ENCODE data around the gene MOB4. TPM values are rescaled to one million over a fixed set of nuclear protein-coding genes. Genes with fewer than 3 reads are reported as not detected.
"Not testable (repeated sequence)": the region's sequence is repeated elsewhere in the genome, so short reads cannot be mapped to it uniquely, and the experiment has no call there.

The MOB4 gene
- total RNA-seq, 2 experiments from 2014 or later, result 10.8 to 17.1 TPM

GRCh38 chr2:197513915-197514314 is 2.0 kb upstream of the MOB4 start:
- ATAC-seq (no peak), DNase-seq (no peak)
- intact Hi-C loops (cut with DNase I, micrococcal nuclease), result loop anchor here in 1 of 2 experiments (2.0 kb wide), 1 partner anchor 263 kb away; no protein-coding TSS in a partner anchor
- ChIA-PET POLR2A (interaction anchor here (2.1 kb wide), 1 partner anchor 14 kb away, joined by 9 read pairs; the partner anchor contains the start of genes HSPD1 and HSPE1), CTCF (no interaction called here)
- Mint-ChIP-seq H3K4me3 (no peak overlapping the region), H3K27ac (no peak overlapping the region), H3K4me1 (peaks cover 14% of the 10 kb centered on the region), H3K36me3 (ENCODE audit: low read depth) (peaks cover 5% of the 10 kb centered on the region), H3K9me3 (ENCODE audit: low read depth) (no peaks in the 10 kb centered on the region), H3K27me3 (no peaks in the 10 kb centered on the region)

GRCh38 chr2:197514754-197515153 is 1.1 kb upstream of the MOB4 start:
- peaks cover 17% of the 10 kb centered on the region for H3K4me1 Mint-ChIP-seq
- H3K4me3 Mint-ChIP-seq, result peak overlapping the region; percentile 94
- peak overlapping the region; percentile 96 for H3K27ac Mint-ChIP-seq
- no peaks in the 10 kb centered on the region for H3K9me3 Mint-ChIP-seq (ENCODE audit: low read depth)
- DNase-seq (no peak), ATAC-seq (no peak)
- no peaks in the 10 kb centered on the region for H3K27me3 Mint-ChIP-seq
- intact Hi-C loops (cut with DNase I, micrococcal nuclease), result loop anchor here (1.0 to 5.0 kb wide), 7 partner anchors 14 to 587 kb away; partner anchors contain the start of genes COQ10B (in 2 of the 2), HSPE1 (in 2 of the 2), MARS2 (in 2 of the 2) and ANKRD44 (in 1 of the 2)
- ChIA-PET CTCF (interaction anchor here (0.9 to 3.0 kb wide), 3 partner anchors 10 to 76 kb away, joined by 3 to 11 read pairs (median 4); no protein-coding TSS in a partner anchor), POLR2A (interaction anchor here (0.9 to 2.8 kb wide), 3 partner anchors 15 to 80 kb away, joined by 3 to 23 read pairs (median 5); partner anchors contain the start of genes HSPD1, HSPE1 and SF3B1)
- H3K36me3 Mint-ChIP-seq (ENCODE audit: low read depth), result peaks cover 6% of the 10 kb centered on the region

GRCh38 chr2:197515315-197515738 is 539 bp upstream of the MOB4 start:
- Mint-ChIP-seq H3K36me3 (ENCODE audit: low read depth) (peaks cover 7% of the 10 kb centered on the region), H3K4me3 (peak overlapping the region; percentile 94), H3K4me1 (peaks cover 18% of the 10 kb centered on the region), H3K9me3 (ENCODE audit: low read depth) (peaks cover under 1% of the 10 kb centered on the region), H3K27me3 (no peaks in the 10 kb centered on the region), H3K27ac (peak overlapping the region; percentile 96)
- ChIA-PET CTCF (interaction anchor here (0.9 to 3.0 kb wide), 3 partner anchors 10 to 76 kb away, joined by 3 to 11 read pairs (median 4); no protein-coding TSS in a partner anchor), POLR2A (interaction anchor here (0.5 to 2.8 kb wide), 8 partner anchors 9 to 241 kb away, joined by 3 to 23 read pairs (median 4); partner anchors contain the start of genes HSPD1, HSPE1 and SF3B1)
- DNase-seq (no peak), ATAC-seq (no peak)
- intact Hi-C loops (cut with DNase I, micrococcal nuclease), result loop anchor here (1.0 to 5.0 kb wide), 7 partner anchors 15 to 588 kb away; partner anchors contain the start of genes COQ10B (in 2 of the 2), HSPE1 (in 2 of the 2), MARS2 (in 2 of the 2) and ANKRD44 (in 1 of the 2)

GRCh38 chr2:197516393-197516761 is 511 bp downstream of the MOB4 start:
- ChIA-PET POLR2A (interaction anchor here (0.5 to 2.8 kb wide), 9 partner anchors 8 to 63 kb away, joined by 3 to 23 read pairs (median 3); partner anchors contain the start of genes COQ10B, HSPD1 and HSPE1), CTCF (interaction anchor here (0.9 to 3.0 kb wide), 3 partner anchors 10 to 17 kb away, joined by 3 to 11 read pairs (median 4); partner anchors contain the start of gene HSPD1)
- Mint-ChIP-seq H3K27me3 (no peaks in the 10 kb centered on the region), H3K4me3 (peak overlapping the region; percentile 94), H3K9me3 (ENCODE audit: low read depth) (peaks cover 6% of the 10 kb centered on the region), H3K36me3 (ENCODE audit: low read depth) (peaks cover 14% of the 10 kb centered on the region), H3K4me1 (peaks cover 24% of the 10 kb centered on the region), H3K27ac (peak overlapping the region; percentile 91)
- intact Hi-C loops (cut with DNase I, micrococcal nuclease), result loop anchor here (1.0 to 5.0 kb wide), 4 partner anchors 81 to 589 kb away; partner anchors contain the start of genes SF3B1 (in 2 of the 2), ANKRD44 (in 1 of the 2), MARS2 (in 1 of the 2) and PGAP1 (in 1 of the 2)
- DNase-seq (peak; percentile 47), ATAC-seq (peak; percentile 3)

GRCh38 chr2:197517150-197517549 is 1.3 kb downstream of the MOB4 start:
- Mint-ChIP-seq H3K27me3 (no peaks in the 10 kb centered on the region), H3K9me3 (ENCODE audit: low read depth) (peaks cover 6% of the 10 kb centered on the region), H3K36me3 (ENCODE audit: low read depth) (peaks cover 19% of the 10 kb centered on the region), H3K27ac (peak overlapping the region; percentile 91), H3K4me3 (peak overlapping the region; percentile 94), H3K4me1 (peaks cover 27% of the 10 kb centered on the region)
- CTCF ChIA-PET, result interaction anchor here (0.9 to 3.0 kb wide), 3 partner anchors 11 to 18 kb away, joined by 3 to 11 read pairs (median 4); partner anchors contain the start of gene HSPD1
- ATAC-seq (no peak), DNase-seq (no peak)
- intact Hi-C loops (cut with DNase I, micrococcal nuclease), result loop anchor here (5.0 kb wide), 3 partner anchors 190 to 590 kb away; partner anchors contain the start of genes ANKRD44 (in 1 of the 2), MARS2 (in 1 of the 2) and PGAP1 (in 1 of the 2)
- POLR2A ChIA-PET, result interaction anchor here (0.8 to 2.8 kb wide), 3 partner anchors 11 to 19 kb away, joined by 3 to 23 read pairs (median 3); partner anchors contain the start of genes HSPD1 and HSPE1

GRCh38 chr2:197538412-197538811 is 22.5 kb downstream of the MOB4 start:
- DNase-seq (no peak), ATAC-seq (no peak)
- Mint-ChIP-seq H3K4me1 (peaks cover 35% of the 10 kb centered on the region), H3K36me3 (ENCODE audit: low read depth) (peaks cover 56% of the 10 kb centered on the region), H3K27ac (no peak overlapping the region), H3K4me3 (no peak overlapping the region), H3K27me3 (no peaks in the 10 kb centered on the region), H3K9me3 (ENCODE audit: low read depth) (no peaks in the 10 kb centered on the region)
- ChIA-PET POLR2A (no interaction called here), CTCF (interaction anchor here (0.6 kb wide), 1 partner anchor 50 kb away, joined by 3 read pairs; no protein-coding TSS in a partner anchor)
- intact Hi-C loops (cut with DNase I, micrococcal nuclease), result no loop called here

- H3K27ac Mint-ChIP-seq, result no peak overlapping the region
- ChIA-PET POLR2A (interaction anchor here (1.0 kb wide), 1 partner anchor 24 kb away, joined by 3 read pairs; the partner anchor contains the start of gene MOB4), CTCF (no interaction called here)
Measured at GRCh38 chr2:197539734-197540133, 23.9 kb downstream of the MOB4 start.

GRCh38 chr2:197543206-197543605 is 27.3 kb downstream of the MOB4 start:
- H3K9me3 Mint-ChIP-seq (ENCODE audit: low read depth), result no peaks in the 10 kb centered on the region
- no peak overlapping the region for H3K4me3 Mint-ChIP-seq
- no peaks in the 10 kb centered on the region for H3K27me3 Mint-ChIP-seq
- peaks cover 30% of the 10 kb centered on the region for H3K36me3 Mint-ChIP-seq (ENCODE audit: low read depth)
- ATAC-seq (no peak), DNase-seq (no peak)
- no peak overlapping the region for H3K27ac Mint-ChIP-seq
- intact Hi-C loops (cut with DNase I, micrococcal nuclease), result no loop called here
- H3K4me1 Mint-ChIP-seq, result peaks cover 19% of the 10 kb centered on the region
- POLR2A ChIA-PET, result no interaction called here
- CTCF ChIA-PET, result no interaction called here

More at GRCh38 chr2:197539734-197540133, 23.9 kb downstream of the MOB4 start:
- peaks cover 24% of the 10 kb centered on the region for H3K4me1 Mint-ChIP-seq
- intact Hi-C loops (cut with DNase I, micrococcal nuclease), result no loop called here
- H3K4me3 Mint-ChIP-seq, result no peak overlapping the region
- DNase-seq (no peak), ATAC-seq (no peak)
- H3K27me3 Mint-ChIP-seq, result no peaks in the 10 kb centered on the region
- H3K36me3 Mint-ChIP-seq (ENCODE audit: low read depth), result peaks cover 51% of the 10 kb centered on the region
- H3K9me3 Mint-ChIP-seq (ENCODE audit: low read depth), result no peaks in the 10 kb centered on the region

GRCh38 chr2:197547163-197547900 is 31.5 kb downstream of the MOB4 start:
- ATAC-seq (no peak), DNase-seq (no peak)
- Mint-ChIP-seq H3K4me3 (no peak overlapping the region), H3K27ac (peak overlapping the region; percentile 32), H3K9me3 (ENCODE audit: low read depth) (no peaks in the 10 kb centered on the region), H3K4me1 (peaks cover 2% of the 10 kb centered on the region), H3K36me3 (ENCODE audit: low read depth) (peaks cover 28% of the 10 kb centered on the region), H3K27me3 (no peaks in the 10 kb centered on the region)
- intact Hi-C loops (cut with DNase I, micrococcal nuclease), result no loop called here
- ChIA-PET POLR2A (no interaction called here), CTCF (interaction anchor here (0.7 kb wide), 1 partner anchor 82 kb away, joined by 3 read pairs; no protein-coding TSS in a partner anchor)

GRCh38 chr2:197548582-197548981 is 32.7 kb downstream of the MOB4 start:
- CTCF ChIA-PET, result no interaction called here
- ATAC-seq (no peak), DNase-seq (no peak)
- Mint-ChIP-seq H3K27me3 (no peaks in the 10 kb centered on the region), H3K4me1 (peaks cover 2% of the 10 kb centered on the region), H3K27ac (no peak overlapping the region), H3K4me3 (no peak overlapping the region), H3K36me3 (ENCODE audit: low read depth) (peaks cover 26% of the 10 kb centered on the region), H3K9me3 (ENCODE audit: low read depth) (no peaks in the 10 kb centered on the region)
- POLR2A ChIA-PET, result no interaction called here
- intact Hi-C loops (cut with DNase I, micrococcal nuclease), result no loop called here

GRCh38 chr2:197551260-197551659 is 35.4 kb downstream of the MOB4 start:
- H3K4me3 Mint-ChIP-seq; H3K27me3 Mint-ChIP-seq; H3K4me1 Mint-ChIP-seq; DNase-seq; CTCF ChIA-PET; intact Hi-C loops (cut with DNase I, micrococcal nuclease); H3K27ac Mint-ChIP-seq; ATAC-seq; POLR2A ChIA-PET; H3K9me3 Mint-ChIP-seq (ENCODE audit: low read depth): not testable (repeated sequence)
- H3K36me3 Mint-ChIP-seq (ENCODE audit: low read depth), result peaks cover 24% of the 10 kb centered on the region

Measured in activated CD4-positive, alpha-beta T cell treated with anti-CD3 and anti-CD28 coated beads for 36 hours (primary cell).